Kidney epithelial cell (primary cell): ENCODE measurements around the gene HACE1. TPM values are rescaled to one million over a fixed set of nuclear protein-coding genes. Genes with fewer than 3 reads are reported as not detected.
"Not testable (repeated sequence)": the region's sequence is repeated elsewhere in the genome, so short reads cannot be mapped to it uniquely, and the experiment has no call there.

ENCODE experiments used
- DNase-seq: peaks from one replicate; pipeline ENCODE4 v3.0.0-alpha.2; 2010; ENCODE audit warnings: low read depth
- H3K27me3 ChIP-seq: 2 replicates; pipeline ENCODE4 v1.6.0; 2011; ENCODE audit warnings: low read length; ENCODE audit not compliant: control insufficient read depth, insufficient read depth
- H3K36me3 ChIP-seq: 2 replicates; pipeline ENCODE4 v1.5.1; 2011; ENCODE audit warnings: low read length; ENCODE audit not compliant: control insufficient read depth, insufficient read depth
- H3K4me3 ChIP-seq: 2 replicates; pipeline ENCODE4 v1.5.1; 2011; ENCODE audit warnings: low read depth, mild to moderate bottlenecking, control low read depth, low read length
- CTCF ChIP-seq: IDR thresholded peaks from 2 replicates; pipeline ENCODE4 v1.5.1; 2011; ENCODE audit warnings: mild to moderate bottlenecking, moderate library complexity, low read length, control low read depth, inconsistent platforms; ENCODE audit not compliant: insufficient read depth, poor library complexity, severe bottlenecking
- total RNA-seq: library from RNA; depleted of rRNA; stranded (reverse); fragments of >200 nt; gene quantifications from 2 replicates; pipeline ENCODE4 v1.2.3, GENCODE V29; 2015

Gene HACE1
- 11.2 and 18.9 TPM in 2 replicates for total RNA-seq

- Histone ChIP-seq H3K36me3 (no peaks in the 10 kb centered on the region), H3K27me3 (no peaks in the 10 kb centered on the region), H3K4me3 (peak within 1 kb of the TSS; percentile 93)
- no peak for TF ChIP-seq CTCF
- peak; percentile 10 for DNase-seq
Measured at GRCh38 chr6:104859225-104860146, at the start of gene HACE1. Gene HACE1 (minus strand): TSS chr6:104859919. CDS start chr6:104859642, 277 bp downstream.

GRCh38 chr6:104908888-104909525, 49.3 kb upstream of the HACE1 start:
- Histone ChIP-seq H3K27me3 (no peaks in the 10 kb centered on the region), H3K36me3 (no peaks in the 10 kb centered on the region), H3K4me3 (no peak overlapping the region)
- DNase-seq, result no peak
- no peak for TF ChIP-seq CTCF

GRCh38 chr6:104908031-104908887, 48.5 kb upstream of the HACE1 start:
- DNase-seq, result no peak
- Histone ChIP-seq H3K27me3 (no peaks in the 10 kb centered on the region), H3K36me3 (no peaks in the 10 kb centered on the region), H3K4me3 (no peak overlapping the region)
- TF ChIP-seq CTCF, result no peak

GRCh38 chr6:104898893-104899292, 39.2 kb upstream of the HACE1 start:
- DNase-seq, H3K4me3 ChIP-seq, H3K27me3 ChIP-seq, H3K36me3 ChIP-seq: not testable (repeated sequence)

- TF ChIP-seq CTCF, result no peak
- Histone ChIP-seq H3K4me3 (no peak overlapping the region), H3K36me3 (no peaks in the 10 kb centered on the region), H3K27me3 (no peaks in the 10 kb centered on the region)
- DNase-seq, result no peak
Measured at GRCh38 chr6:104896914-104897313, 37.2 kb upstream of the HACE1 start.

GRCh38 chr6:104888066-104888465, 28.3 kb upstream of the HACE1 start:
- no peak overlapping the region for H3K4me3 ChIP-seq
- no peak for TF ChIP-seq CTCF
- peaks cover 2% of the 10 kb centered on the region for H3K27me3 ChIP-seq
- H3K36me3 ChIP-seq, result no peaks in the 10 kb centered on the region
- DNase-seq, result no peak
